K562 (cell line): ENCODE measurements around the gene OR1I1. TPM values are rescaled to one million over a fixed set of nuclear protein-coding genes. Genes with fewer than 3 reads are reported as not detected.

Experiments used
- ATAC-seq: fragments of 200-7000 bp; cut with Tn5 transposase; 3 replicates; pipeline ENCODE4 v1.9.1; 2020; ENCODE audit warnings: moderate library complexity
- BruUV-seq: library from RNA; stranded (reverse); fragments of 400-500 nt; replicated peaks from 2 replicates; lab custom pipeline; 2021; lab: Mats Ljungman, UMichigan
- CTCF ChIA-PET: fragments of 300-600 bp; formaldehyde crosslinking; extraction: SDS; loops from one replicate; lab custom pipeline; 2021; ENCODE audit warnings: low intra/inter-chr PET ratio; lab: Yijun Ruan, JAX
- POLR2A ChIA-PET: fragments of 300-600, 350-650 bp; sonication (Branson Sonifier 250); formaldehyde crosslinking; extraction: SDS; loops from one replicate; lab custom pipeline; 2021; ENCODE audit warnings: antibody characterized with exemption, inconsistent platforms; lab: Yijun Ruan, JAX
- DNase-seq, 4 experiments: peaks; one replicate each; pipeline versions ENCODE4 v3.0.0 to v3.0.0-alpha.2; 2011 to 2018; ENCODE audit warnings: low spot score in 3 of 4, mixed read lengths in 3 of 4; ENCODE audit errors: extremely low read depth in 1 of 4
- FAIRE-seq: peaks from 2 replicates; lab custom pipeline; 2011; peaks lifted over from hg19 to GRCh38; lab: Jason Lieb, UNC
- H2AFZ ChIP-seq: 2 replicates; pipeline ENCODE4 v1.6.0; 2011; ENCODE audit warnings: low read depth, low read length, control low read depth, inconsistent platforms
- H3K27ac ChIP-seq: fragments of 200-600 bp; 3 replicates; pipeline ENCODE4 v1.8.0; 2011; ENCODE audit warnings: low read depth, mild to moderate bottlenecking, control low read depth, inconsistent platforms, low read length, moderate library complexity, mixed read lengths; ENCODE audit errors: extremely low read depth
- H3K27me3 ChIP-seq, 2 experiments: fragments of 300-600 bp in 1 of 2; 2 replicates in 1 of 2; 3 replicates in 1 of 2; pipeline versions ENCODE4 v1.6.0 to v1.8.0; 2011; ENCODE audit warnings: inconsistent platforms in 2 of 2, low read length in 2 of 2, mild to moderate bottlenecking in 1 of 2, mixed read lengths in 1 of 2, moderate library complexity in 1 of 2; ENCODE audit not compliant: control insufficient read depth in 2 of 2, insufficient read depth in 2 of 2
- H3K36me3 ChIP-seq: fragments of 300-600 bp; 3 replicates; pipeline ENCODE4 v1.8.0; 2011; ENCODE audit warnings: mild to moderate bottlenecking, low read length, inconsistent platforms; ENCODE audit not compliant: control insufficient read depth, insufficient read depth
- H3K4me1 ChIP-seq, 2 experiments: fragments of 200-600 bp in 1 of 2; replicated peaks in 1 of 2; 2 replicates in 1 of 2; 3 replicates in 1 of 2; pipeline versions ENCODE4 v1.5.1 to v1.8.0; 2011; ENCODE audit warnings: inconsistent platforms in 2 of 2, low read length in 2 of 2, mild to moderate bottlenecking in 1 of 2, mixed read lengths in 1 of 2, moderate library complexity in 1 of 2; ENCODE audit not compliant: control insufficient read depth in 2 of 2, insufficient read depth in 2 of 2
- H3K4me2 ChIP-seq: 2 replicates; pipeline ENCODE4 v1.6.1; 2011; ENCODE audit warnings: low read length, control low read depth, inconsistent platforms, mixed read lengths; ENCODE audit not compliant: insufficient read depth
- H3K4me3 ChIP-seq: fragments of 200-600 bp; sonication (generic), shearing (Covaris generic); 2 replicates; pipeline ENCODE4 v1.5.1; 2016; ENCODE audit warnings: control low read depth, inconsistent platforms
- H3K79me2 ChIP-seq: fragments of 200-600 bp; 3 replicates; pipeline ENCODE4 v1.8.0; 2011; ENCODE audit warnings: low read length, inconsistent platforms; ENCODE audit not compliant: control insufficient read depth, insufficient read depth
- H3K9ac ChIP-seq, 2 experiments: 2 replicates each; pipeline versions ENCODE4 v1.6.0 to v1.6.1; 2011; ENCODE audit warnings: low read depth in 2 of 2, low read length in 2 of 2, control low read depth in 1 of 2, inconsistent platforms in 1 of 2, mild to moderate bottlenecking in 1 of 2, mixed read lengths in 1 of 2; ENCODE audit not compliant: insufficient read depth in 1 of 2
- H3K9me1 ChIP-seq: one replicate; pipeline ENCODE4 v1.6.0; 2011; ENCODE audit warnings: inconsistent platforms, mild to moderate bottlenecking, low read length, moderate library complexity; ENCODE audit not compliant: control insufficient read depth, insufficient read depth
- H3K9me3 ChIP-seq: replicated peaks from 2 replicates; pipeline ENCODE4 v1.5.1; 2011; ENCODE audit warnings: low read depth, low read length, inconsistent platforms; ENCODE audit not compliant: control insufficient read depth, insufficient read depth
- H4K20me1 ChIP-seq: replicated peaks from 2 replicates; pipeline ENCODE4 v1.6.1; 2011; ENCODE audit warnings: low read length, inconsistent platforms, mixed read lengths; ENCODE audit not compliant: control insufficient read depth, insufficient read depth
- CBFA2T2 ChIP-seq: fragments of 450-650 bp; conservative IDR thresholded peaks from 2 replicates; pipeline ENCODE4 v1.6.1; 2017; ENCODE audit warnings: mild to moderate bottlenecking
- DNMT1 ChIP-seq: fragments of 450-650 bp; IDR thresholded peaks from 2 replicates; pipeline ENCODE4 v1.6.1; 2016; ENCODE audit warnings: antibody characterized with exemption, mild to moderate bottlenecking
- ELF2 ChIP-seq: fragments of 250-450 bp; sonication (Bioruptor Pico); IDR thresholded peaks from 2 replicates; pipeline ENCODE4 v1.5.0; 2021; ENCODE audit warnings: mild to moderate bottlenecking
- ESRRA ChIP-seq: fragments of 450-650 bp; IDR thresholded peaks from 2 replicates; pipeline ENCODE4 v1.6.1; 2014; ENCODE audit warnings: low read depth, mild to moderate bottlenecking, moderate library complexity, borderline replicate concordance
- FOS ChIP-seq: IDR thresholded peaks from 3 replicates; pipeline ENCODE4 v1.6.1; 2011; ENCODE audit not compliant: insufficient read length; ENCODE audit errors: extremely low read depth
- HDAC1 ChIP-seq, 2 experiments: fragments of 450-650 bp; IDR thresholded peaks; 2 replicates each; pipeline ENCODE4 v1.6.1; 2016 to 2017; ENCODE audit warnings: inconsistent platforms in 1 of 2, mild to moderate bottlenecking in 1 of 2, moderate library complexity in 1 of 2
- MYNN ChIP-seq, 2 experiments: sonication (generic); formaldehyde crosslinking in 1 of 2; IDR thresholded peaks; 2 replicates each; pipeline versions ENCODE4 v1.5.0 to v1.6.1; 2016 to 2020; ENCODE audit warnings: antibody characterized with exemption in 1 of 2, missing genetic modification reagents in 1 of 2
- RBM25 ChIP-seq: fragments of 200-400 bp; formaldehyde crosslinking; IDR thresholded peaks from 2 replicates; pipeline ENCODE4 v1.6.1; 2018; ENCODE audit warnings: low read length, low read depth, moderate library complexity; ENCODE audit not compliant: severe bottlenecking
- ZNF23 ChIP-seq: fragments of 250-450 bp; sonication (Bioruptor Pico); IDR thresholded peaks from 2 replicates; pipeline ENCODE4 v1.4.0; 2020; ENCODE audit warnings: mild to moderate bottlenecking
- WGBS: fragments of 100-300 bp; shearing (Covaris generic); methylation state at CpG from one replicate; pipeline ENCODE4 v1.1.6; 2016; ENCODE audit warnings: low coverage, mixed read lengths; ENCODE audit not compliant: insufficient coverage; ENCODE audit errors: missing lambda C conversion rate; 5-methylcytosine and 5-hydroxymethylcytosine counted together
- in situ Hi-C: fragments of 300-500 bp; cut with MboI; formaldehyde crosslinking; loops from 4 replicates; pipeline ENCODE4 v1.15.0; 2018; ENCODE audit warnings: inconsistent platforms, mixed read lengths
- intact Hi-C: fragments of 100-400 bp; cut with micrococcal nuclease; formaldehyde crosslinking; loops from 2 replicates; pipeline ENCODE4 v1.14.2; 2022
- polyA plus RNA-seq, 8 experiments: library from polyadenylated mRNA; depleted of rRNA in 4 of 8; stranded (reverse) in 5 of 8; unstranded in 3 of 8; fragments of >200 nt; fragmentation: Nextera tagmentation in 2 of 8; fragmentation: Illumina TruSeq in 1 of 8; extraction: Ambion mirVana in 2 of 8; extraction: Trizol in 1 of 8; gene quantifications; 2 replicates each; pipeline versions ENCODE4 v1.2.1 to v1.2.3, GENCODE V29; 2011 to 2014; ENCODE audit warnings: inconsistent platforms in 1 of 8, missing spikeins in 1 of 8
- total RNA-seq, 7 experiments: library from RNA; depleted of rRNA in 6 of 7; stranded (reverse); fragments of >200 nt in 6 of 7; fragmentation: Illumina TruSeq in 2 of 7; extraction: Trizol in 2 of 7; gene quantifications; 2 replicates each; pipeline versions ENCODE4 v1.2.1 to v1.2.3, GENCODE V29; 2011 to 2021; ENCODE audit warnings: low replicate concordance in 1 of 7
- TF ChIP-seq, protein P1 (sequence below): sonication (generic); formaldehyde crosslinking; IDR thresholded peaks from 2 replicates; pipeline ENCODE4 v1.8.0; 2023; ENCODE audit warnings: missing genetic modification reagents, mild to moderate bottlenecking, borderline replicate concordance

Gene OR1I1
- total and polyA plus RNA-seq, 9 of the 15 experiments (the other 6 are each of a cell fraction or from before 2014, with no cell fraction given): not detected

DNA sequence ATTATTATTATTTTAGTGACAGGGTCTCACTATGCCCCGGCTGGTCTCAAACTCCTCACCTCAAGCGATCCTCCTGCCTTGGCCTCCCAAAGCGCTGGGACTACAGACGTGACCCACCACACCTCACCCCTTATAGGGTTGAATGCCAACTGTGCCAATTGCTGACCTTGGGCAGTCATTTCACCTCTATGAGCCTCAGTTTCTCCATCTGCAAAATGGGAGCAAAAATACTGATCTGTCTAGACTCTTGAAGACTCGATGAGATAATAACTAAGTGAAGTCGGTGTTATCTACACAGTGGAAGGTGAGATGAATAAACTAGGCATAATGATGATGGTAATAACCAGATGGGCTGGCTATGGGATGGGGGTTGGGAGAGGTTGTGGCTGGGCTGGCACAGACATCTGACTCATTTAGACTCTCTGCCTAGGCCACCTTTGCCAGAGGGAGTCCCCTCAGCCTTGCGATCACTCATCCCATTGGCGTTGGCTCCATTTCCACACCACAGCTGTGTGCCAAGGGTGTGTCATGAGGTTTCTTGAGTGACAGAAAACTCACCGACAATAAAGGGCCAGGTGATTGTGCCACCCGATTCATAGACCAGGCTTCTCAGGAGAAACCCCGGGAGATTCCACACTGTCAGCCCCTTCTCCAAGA is 33.0 kb upstream of the OR1I1 start, which contains the start of gene CASP14:
Gene CASP14, plus strand, starts transcription at position 596 of the 657 bp plus-strand sequence. CDS start 2,772 bp downstream, outside the sequence.
- no peak within 1 kb of the TSS for H2AFZ ChIP-seq
- no peaks in the 10 kb centered on the region; a peak in 1 of 5 replicates for H3K4me1 ChIP-seq
- 3% methylated on average over 11 of the region's 11 CpGs for WGBS

DNA sequence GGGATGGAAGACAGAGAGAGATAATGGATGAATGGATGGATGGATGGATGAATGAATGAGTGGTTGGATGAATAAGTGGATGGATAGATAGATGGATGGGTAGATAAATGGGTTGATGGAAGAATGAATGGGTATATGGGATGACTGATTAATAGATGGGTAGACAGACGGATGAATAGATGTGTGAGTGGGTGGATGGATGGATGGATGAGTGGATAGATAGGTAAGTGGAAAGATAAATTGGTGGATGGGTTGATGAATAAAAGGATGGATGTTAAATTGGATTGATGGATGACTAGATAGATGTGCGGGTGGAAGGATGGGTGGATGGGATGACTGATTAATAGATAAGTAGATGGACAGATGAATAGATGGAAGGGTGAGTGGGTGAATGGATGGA is 31.4 kb upstream of the OR1I1 start:
- CTCF ChIA-PET: no interaction called here
- 0% methylated on average over 2 of the region's 2 CpGs for WGBS
- ATAC-seq: no peak
- Histone ChIP-seq H2AFZ (no peak overlapping the region), H3K9me3 (no peaks in the 10 kb centered on the region), H3K4me2 (no peak overlapping the region), H3K9me1 (no peaks in the 10 kb centered on the region), H4K20me1 (no peaks in the 10 kb centered on the region), H3K27me3 (peaks cover 5 to 20% of the 10 kb centered on the region in 2 experiments; a peak in 4 of 5 replicates), H3K27ac (no peak overlapping the region), H3K79me2 (no peaks in the 10 kb centered on the region), H3K36me3 (no peaks in the 10 kb centered on the region), H3K9ac (no peak overlapping the region), H3K4me3 (no peak overlapping the region), H3K4me1 (no peaks in the 10 kb centered on the region; a peak in 1 of 5 replicates)
- intact Hi-C loops: no loop called here
- DNase-seq: no peak
- POLR2A ChIA-PET: interaction anchor here (1.0 kb wide), 1 partner anchor 8 kb away, joined by 3 read pairs; no protein-coding TSS in a partner anchor
- FAIRE-seq: no peak
- no TSS peak for BruUV-seq
- in situ Hi-C loops: no loop called here
- TF ChIP-seq CBFA2T2 (no peak), ELF2 (CRISPR knock-in tag) (no peak), MYNN (IDR thresholded peaks at IDR 0.05) (no peak), MYNN (CRISPR knock-in tag; IDR thresholded peaks at IDR 0.05) (no peak), FOS (no peak), DNMT1 (no peak), ZNF23 (CRISPR knock-in tag) (no peak)
- TF ChIP-seq, protein P1, sequence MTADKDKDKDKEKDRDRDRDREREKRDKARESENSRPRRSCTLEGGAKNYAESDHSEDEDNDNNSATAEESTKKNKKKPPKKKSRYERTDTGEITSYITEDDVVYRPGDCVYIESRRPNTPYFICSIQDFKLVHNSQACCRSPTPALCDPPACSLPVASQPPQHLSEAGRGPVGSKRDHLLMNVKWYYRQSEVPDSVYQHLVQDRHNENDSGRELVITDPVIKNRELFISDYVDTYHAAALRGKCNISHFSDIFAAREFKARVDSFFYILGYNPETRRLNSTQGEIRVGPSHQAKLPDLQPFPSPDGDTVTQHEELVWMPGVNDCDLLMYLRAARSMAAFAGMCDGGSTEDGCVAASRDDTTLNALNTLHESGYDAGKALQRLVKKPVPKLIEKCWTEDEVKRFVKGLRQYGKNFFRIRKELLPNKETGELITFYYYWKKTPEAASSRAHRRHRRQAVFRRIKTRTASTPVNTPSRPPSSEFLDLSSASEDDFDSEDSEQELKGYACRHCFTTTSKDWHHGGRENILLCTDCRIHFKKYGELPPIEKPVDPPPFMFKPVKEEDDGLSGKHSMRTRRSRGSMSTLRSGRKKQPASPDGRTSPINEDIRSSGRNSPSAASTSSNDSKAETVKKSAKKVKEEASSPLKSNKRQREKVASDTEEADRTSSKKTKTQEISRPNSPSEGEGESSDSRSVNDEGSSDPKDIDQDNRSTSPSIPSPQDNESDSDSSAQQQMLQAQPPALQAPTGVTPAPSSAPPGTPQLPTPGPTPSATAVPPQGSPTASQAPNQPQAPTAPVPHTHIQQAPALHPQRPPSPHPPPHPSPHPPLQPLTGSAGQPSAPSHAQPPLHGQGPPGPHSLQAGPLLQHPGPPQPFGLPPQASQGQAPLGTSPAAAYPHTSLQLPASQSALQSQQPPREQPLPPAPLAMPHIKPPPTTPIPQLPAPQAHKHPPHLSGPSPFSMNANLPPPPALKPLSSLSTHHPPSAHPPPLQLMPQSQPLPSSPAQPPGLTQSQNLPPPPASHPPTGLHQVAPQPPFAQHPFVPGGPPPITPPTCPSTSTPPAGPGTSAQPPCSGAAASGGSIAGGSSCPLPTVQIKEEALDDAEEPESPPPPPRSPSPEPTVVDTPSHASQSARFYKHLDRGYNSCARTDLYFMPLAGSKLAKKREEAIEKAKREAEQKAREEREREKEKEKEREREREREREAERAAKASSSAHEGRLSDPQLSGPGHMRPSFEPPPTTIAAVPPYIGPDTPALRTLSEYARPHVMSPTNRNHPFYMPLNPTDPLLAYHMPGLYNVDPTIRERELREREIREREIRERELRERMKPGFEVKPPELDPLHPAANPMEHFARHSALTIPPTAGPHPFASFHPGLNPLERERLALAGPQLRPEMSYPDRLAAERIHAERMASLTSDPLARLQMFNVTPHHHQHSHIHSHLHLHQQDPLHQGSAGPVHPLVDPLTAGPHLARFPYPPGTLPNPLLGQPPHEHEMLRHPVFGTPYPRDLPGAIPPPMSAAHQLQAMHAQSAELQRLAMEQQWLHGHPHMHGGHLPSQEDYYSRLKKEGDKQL (CRISPR knock-in tag): no peak

More for the DNA sequence above, 33.0 kb upstream of the OR1I1 start, which contains the start of gene CASP14:
- H3K27me3 ChIP-seq: peaks cover 5 to 20% of the 10 kb centered on the region in 2 experiments; a peak in 4 of 5 replicates
- in situ Hi-C loops: no loop called here
- no peak for TF ChIP-seq HDAC1 (IDR thresholded peaks at IDR 0.05)
- TF ChIP-seq RBM25: peak; percentile 63
- TF ChIP-seq ESRRA: peak; percentile 52; the same call in 1 of the 2 replicates
- TF ChIP-seq, all 486 proteins: peak for 2
- ATAC-seq (no peak), FAIRE-seq (no peak), DNase-seq (peak in 1 of 4 experiments; percentile 3)
- intact Hi-C loops: no loop called here
- ChIA-PET CTCF (no interaction called here), POLR2A (no interaction called here)
- no TSS peak for BruUV-seq
- Histone ChIP-seq H3K9me1 (no peaks in the 10 kb centered on the region), H3K36me3 (no peaks in the 10 kb centered on the region), H3K79me2 (no peaks in the 10 kb centered on the region), H3K9ac (no peak within 1 kb of the TSS), H3K27ac (no peak within 1 kb of the TSS), H3K4me2 (no peak within 1 kb of the TSS), H3K4me3 (no peak within 1 kb of the TSS), H4K20me1 (no peaks in the 10 kb centered on the region), H3K9me3 (no peaks in the 10 kb centered on the region)
